ENCODE measurements around the gene MYO1A.
"Not testable (repeated sequence)": the region's sequence is repeated elsewhere in the genome, so short reads cannot be mapped to it uniquely, and the experiment has no call there.

The MYO1A gene

GRCh38 chr12:57087010-57087690, 37.2 kb upstream of the MYO1A start:
- no peak for FAIRE-seq

GRCh38 chr12:57086493-57087009, 36.6 kb upstream of the MYO1A start:
- FAIRE-seq: no peak

GRCh38 chr12:57085999-57086492, 36.1 kb upstream of the MYO1A start:
- no peak for FAIRE-seq

GRCh38 chr12:57080855-57081254, 30.9 kb upstream of the MYO1A start:
- FAIRE-seq: no peak

GRCh38 chr12:57079821-57080220, 29.9 kb upstream of the MYO1A start:
- FAIRE-seq: no peak

- FAIRE-seq: peak; percentile 95
Observed at GRCh38 chr12:57078519-57079404, 28.8 kb upstream of the MYO1A start, which contains the start of gene NEMP1. Gene NEMP1, minus strand, starts transcription at chr12:57078791. Its CDS starts 46 bp downstream, at chr12:57078745.

GRCh38 chr12:57073566-57074450, 23.9 kb upstream of the MYO1A start:
- not testable (repeated sequence) for FAIRE-seq

- no peak for FAIRE-seq
Observed at GRCh38 chr12:57072661-57073060, 22.7 kb upstream of the MYO1A start.

- no peak for FAIRE-seq
Observed at GRCh38 chr12:57069523-57069922, 19.6 kb upstream of the MYO1A start.

- FAIRE-seq: no peak
Observed at GRCh38 chr12:57066245-57066644, 16.3 kb upstream of the MYO1A start.

- FAIRE-seq: no peak
Observed at GRCh38 chr12:57063991-57064685, 14.2 kb upstream of the MYO1A start.

GRCh38 chr12:57058454-57058853, 8.5 kb upstream of the MYO1A start:
- FAIRE-seq: no peak

- FAIRE-seq: no peak
Observed at GRCh38 chr12:57057067-57057751, 7.3 kb upstream of the MYO1A start.

- FAIRE-seq: no peak
Observed at GRCh38 chr12:57055824-57056223, 5.9 kb upstream of the MYO1A start.

- not testable (repeated sequence) for FAIRE-seq
Observed at GRCh38 chr12:57053901-57054300, 4.0 kb upstream of the MYO1A start.

- FAIRE-seq: not testable (repeated sequence)
Observed at GRCh38 chr12:57053146-57053545, 3.2 kb upstream of the MYO1A start.

- FAIRE-seq: no peak
Observed at GRCh38 chr12:57051011-57051410, 1.1 kb upstream of the MYO1A start.

- FAIRE-seq: no peak
Observed at GRCh38 chr12:57049119-57049446, 846 bp downstream of the MYO1A start.

- no peak for FAIRE-seq
Observed at GRCh38 chr12:57048423-57049118, 1.4 kb downstream of the MYO1A start.

- no peak for FAIRE-seq
Observed at GRCh38 chr12:57047981-57048380, 1.9 kb downstream of the MYO1A start.

Measured in colon (tissue), 2 donors.